ENCODE data around the gene SLC35B3. TPM values are rescaled to one million over a fixed set of nuclear protein-coding genes. Genes with fewer than 3 reads are reported as not detected.

Gene SLC35B3
- total RNA-seq, 4 donors from 2014 or later = 8.1 to 9.6 (median 8.8) TPM

- Histone ChIP-seq H3K4me1 (no peaks in the 10 kb centered on the region), H3K36me3 (no peaks in the 10 kb centered on the region), H3K27ac (no peak overlapping the region), H3K27me3 (no peaks in the 10 kb centered on the region), H3K9me3 (no peaks in the 10 kb centered on the region), H3K4me3 (no peak overlapping the region)
- no peak for DNase-seq (ENCODE audit: low spot score in 2 of 2)
- 76% methylated on average over 2 of the region's 2 CpGs for WGBS
- TF ChIP-seq POLR2A (IDR thresholded peaks at IDR 0.05) (no peak), EP300 (IDR thresholded peaks at IDR 0.05) (no peak), POLR2AphosphoS5 (IDR thresholded peaks at IDR 0.05) (no peak), CTCF (IDR thresholded peaks at IDR 0.05) (no peak)
Measured at GRCh38 chr6:8392569-8392968, 42.8 kb downstream of the SLC35B3 start.

- Histone ChIP-seq H3K4me3 (no peak overlapping the region), H3K9me3 (no peaks in the 10 kb centered on the region), H3K27ac (no peak overlapping the region), H3K4me1 (no peaks in the 10 kb centered on the region), H3K27me3 (no peaks in the 10 kb centered on the region), H3K36me3 (no peaks in the 10 kb centered on the region)
- DNase-seq (ENCODE audit: low spot score in 2 of 2) = no peak
- TF ChIP-seq CTCF (IDR thresholded peaks at IDR 0.05) = no peak
- no peak for TF ChIP-seq POLR2A (IDR thresholded peaks at IDR 0.05)
- no peak for TF ChIP-seq EP300 (IDR thresholded peaks at IDR 0.05)
- TF ChIP-seq POLR2AphosphoS5 (IDR thresholded peaks at IDR 0.05) = no peak
Measured at GRCh38 chr6:8391934-8392333, 43.4 kb downstream of the SLC35B3 start.

- no peak for DNase-seq (ENCODE audit: low spot score in 2 of 2)
- 57% methylated on average over 4 of the region's 4 CpGs for WGBS
- no peak overlapping the region for H3K27ac ChIP-seq
- H3K9me3 ChIP-seq = no peaks in the 10 kb centered on the region
- TF ChIP-seq CTCF (IDR thresholded peaks at IDR 0.05) (no peak), POLR2AphosphoS5 (IDR thresholded peaks at IDR 0.05) (no peak), EP300 (IDR thresholded peaks at IDR 0.05) (no peak), POLR2A (IDR thresholded peaks at IDR 0.05) (no peak)
- H3K4me3 ChIP-seq = no peak overlapping the region
- no peaks in the 10 kb centered on the region for H3K27me3 ChIP-seq
- no peaks in the 10 kb centered on the region for H3K4me1 ChIP-seq
- H3K36me3 ChIP-seq = no peaks in the 10 kb centered on the region
Measured at GRCh38 chr6:8389036-8389818, 46.1 kb downstream of the SLC35B3 start.

- no peak overlapping the region for H3K27ac ChIP-seq
- TF ChIP-seq POLR2AphosphoS5 (IDR thresholded peaks at IDR 0.05) = no peak
- TF ChIP-seq EP300 (IDR thresholded peaks at IDR 0.05) = no peak
- no peak for TF ChIP-seq CTCF (IDR thresholded peaks at IDR 0.05)
- no peak for TF ChIP-seq POLR2A (IDR thresholded peaks at IDR 0.05)
- no peak overlapping the region for H3K4me3 ChIP-seq
- DNase-seq (ENCODE audit: low spot score in 2 of 2) = no peak
- no peaks in the 10 kb centered on the region for H3K9me3 ChIP-seq
- 88% methylated on average over 11 of the region's 11 CpGs for WGBS
- no peaks in the 10 kb centered on the region for H3K27me3 ChIP-seq
- no peaks in the 10 kb centered on the region for H3K4me1 ChIP-seq
- H3K36me3 ChIP-seq = no peaks in the 10 kb centered on the region
Measured at GRCh38 chr6:8387942-8388437, 47.4 kb downstream of the SLC35B3 start.

- TF ChIP-seq CTCF (IDR thresholded peaks at IDR 0.05) = no peak
- TF ChIP-seq POLR2AphosphoS5 (IDR thresholded peaks at IDR 0.05) = no peak
- TF ChIP-seq EP300 (IDR thresholded peaks at IDR 0.05) = no peak
- TF ChIP-seq POLR2A (IDR thresholded peaks at IDR 0.05) = no peak
- H3K36me3 ChIP-seq = no peaks in the 10 kb centered on the region
- DNase-seq (ENCODE audit: low spot score in 2 of 2) = no peak
- H3K9me3 ChIP-seq = no peaks in the 10 kb centered on the region
- 87% methylated on average over 2 of the region's 2 CpGs for WGBS
- no peak overlapping the region for H3K27ac ChIP-seq
- H3K4me1 ChIP-seq = no peaks in the 10 kb centered on the region
- H3K27me3 ChIP-seq = no peaks in the 10 kb centered on the region
- H3K4me3 ChIP-seq = no peak overlapping the region
Measured at GRCh38 chr6:8383584-8383983, 51.8 kb downstream of the SLC35B3 start.

Data from suprapubic skin (tissue), 4 donors.